Choroid plexus epithelial cell (primary cell): ENCODE measurements around the gene AHR.

Experiments used
- DNase-seq: peaks from one replicate; pipeline ENCODE4 v3.0.0-alpha.2; 2010; ENCODE audit warnings: low read depth
- H3K4me3 ChIP-seq: 2 replicates; pipeline ENCODE4 v1.5.1; 2011; ENCODE audit warnings: low read depth, mild to moderate bottlenecking, control low read depth, low read length, moderate library complexity
- CTCF ChIP-seq: conservative IDR thresholded peaks from 2 replicates; pipeline ENCODE4 v1.5.1; 2011; ENCODE audit warnings: low read depth, mild to moderate bottlenecking, control low read depth, inconsistent platforms, low read length, moderate library complexity

AHR gene

GRCh38 chr7:17354473-17354872 is 56.0 kb downstream of the AHR start:
- TF ChIP-seq CTCF: no peak
- no peak for DNase-seq
- no peak overlapping the region for H3K4me3 ChIP-seq

- no peak for TF ChIP-seq CTCF
- H3K4me3 ChIP-seq: no peak overlapping the region
- DNase-seq: no peak
Observed at GRCh38 chr7:17355050-17355449, 56.6 kb downstream of the AHR start.

GRCh38 chr7:17357952-17358351 is 59.5 kb downstream of the AHR start:
- no peak overlapping the region for H3K4me3 ChIP-seq
- no peak for TF ChIP-seq CTCF
- no peak for DNase-seq

GRCh38 chr7:17359610-17360009 is 61.2 kb downstream of the AHR start:
- no peak for DNase-seq
- no peak overlapping the region for H3K4me3 ChIP-seq
- no peak for TF ChIP-seq CTCF

- no peak for TF ChIP-seq CTCF
- no peak overlapping the region for H3K4me3 ChIP-seq
- no peak for DNase-seq
Observed at GRCh38 chr7:17362439-17363105, 64.1 kb downstream of the AHR start.

GRCh38 chr7:17364671-17365070 is 66.2 kb downstream of the AHR start:
- H3K4me3 ChIP-seq: no peak overlapping the region
- DNase-seq: no peak
- no peak for TF ChIP-seq CTCF

GRCh38 chr7:17365775-17366174 is 67.3 kb downstream of the AHR start:
- no peak for DNase-seq
- no peak overlapping the region for H3K4me3 ChIP-seq
- TF ChIP-seq CTCF: no peak
